Suppressor macrophage treated with lipopolysaccharide for 4 hours (primary cell): Measurements from ENCODE around the gene GSK3A.
A peak's percentile ranks its signal among the peaks of the same experiment; 100 is the strongest.

Source experiments
- DNase-seq: peaks from one replicate; pipeline ENCODE4 v3.0.0-alpha.2; 2020

The GSK3A gene

DNA sequence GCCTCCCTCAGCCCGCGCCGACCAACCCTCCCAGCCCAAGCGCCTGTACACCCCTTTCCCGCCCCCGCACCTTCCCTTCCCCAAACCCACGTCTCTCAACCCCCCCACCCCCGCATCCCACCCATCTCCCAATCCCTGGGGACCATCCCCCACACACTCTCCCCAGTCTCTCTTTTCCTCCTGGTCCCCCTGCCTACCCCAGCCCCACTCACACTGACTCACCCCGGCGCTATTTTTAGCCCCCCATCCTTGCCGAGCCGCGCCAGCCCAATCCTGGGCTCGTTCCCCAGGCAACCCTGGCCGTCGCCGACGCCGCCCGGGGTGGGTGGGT, 38.4 kb upstream of the GSK3A start:
- DNase-seq = no peak

DNA sequence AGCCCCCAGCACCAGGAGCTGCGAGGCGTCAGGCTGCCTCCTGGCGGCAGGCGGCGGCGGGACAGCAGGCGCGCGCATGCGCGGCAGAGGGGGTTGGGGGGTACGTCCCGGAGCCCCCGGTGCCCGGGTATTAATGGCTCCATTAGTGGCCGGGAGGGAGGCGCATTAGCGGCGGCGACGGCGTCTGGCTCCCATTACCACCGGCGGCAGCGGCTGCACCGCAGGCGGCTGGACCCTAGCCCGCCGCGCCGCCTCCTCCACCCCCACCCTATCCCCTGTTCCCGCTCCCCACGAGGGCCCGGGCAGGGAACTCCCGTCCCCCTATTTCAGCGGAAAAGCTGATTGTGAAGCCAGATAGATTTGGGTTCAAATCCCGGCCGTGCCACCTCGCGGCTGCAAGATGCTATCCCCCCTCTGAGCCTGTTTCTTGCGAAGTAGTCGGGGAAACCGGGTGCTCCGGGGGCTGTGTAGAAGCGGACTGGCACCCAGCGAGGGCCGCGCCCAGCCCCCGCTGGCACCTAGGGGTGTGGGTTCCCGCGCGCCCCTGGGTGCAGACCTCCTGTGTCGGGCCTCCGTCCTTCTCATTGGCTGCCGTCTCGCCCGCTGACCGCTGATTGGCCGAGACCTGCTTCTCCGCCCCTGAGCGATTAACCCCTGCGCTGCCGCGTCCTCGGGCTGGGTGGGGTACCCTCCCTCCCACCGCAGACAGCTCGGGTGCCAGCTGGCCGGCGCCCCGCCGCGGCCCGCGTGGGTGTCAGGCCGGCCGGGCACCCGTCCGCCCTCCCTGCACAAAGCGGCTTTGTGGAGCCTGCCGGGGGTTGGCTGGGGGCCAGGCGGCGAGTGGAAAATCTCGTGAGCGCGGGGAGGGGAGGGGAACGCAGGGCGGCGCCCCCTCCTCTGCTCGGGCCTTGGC, 37.8 kb upstream of the GSK3A start:
- peak; percentile 79 for DNase-seq

DNA sequence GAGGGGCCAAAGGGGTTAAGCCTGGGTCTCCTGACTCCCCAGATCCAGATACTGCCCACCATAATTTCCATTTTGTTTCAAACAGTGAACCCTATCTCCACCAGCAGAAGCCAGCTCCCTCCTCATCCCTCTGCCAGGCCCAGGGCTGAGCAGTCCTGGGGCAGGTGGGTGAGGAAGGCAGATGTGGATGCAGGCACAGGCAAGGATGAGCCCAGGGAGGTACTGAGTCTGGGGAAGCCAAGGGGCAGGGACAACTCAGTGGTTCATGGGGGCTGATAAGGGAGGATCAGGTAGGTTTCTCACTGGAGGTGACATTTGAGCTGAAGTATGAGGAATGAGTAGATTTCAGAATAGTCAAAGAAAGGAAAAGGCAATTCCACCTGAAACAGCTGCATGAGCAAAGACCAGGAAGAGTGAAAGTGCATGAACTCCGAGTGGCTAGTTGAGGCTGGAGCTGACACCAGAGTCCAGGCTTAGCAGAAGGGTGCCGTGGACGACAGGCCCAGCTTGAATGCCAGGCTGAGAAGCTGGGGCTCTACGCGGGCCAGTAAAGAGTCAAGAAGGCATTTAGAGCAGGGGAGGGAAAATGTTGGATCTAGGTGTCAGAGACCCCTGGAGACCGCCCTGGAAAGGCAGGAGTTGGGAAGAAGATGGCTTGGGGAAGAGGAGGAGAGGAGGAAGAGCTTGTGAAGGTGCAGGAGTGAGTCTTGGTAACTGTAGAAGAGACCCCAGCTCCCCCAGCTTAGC, 36.9 kb upstream of the GSK3A start:
- DNase-seq = no peak

DNA sequence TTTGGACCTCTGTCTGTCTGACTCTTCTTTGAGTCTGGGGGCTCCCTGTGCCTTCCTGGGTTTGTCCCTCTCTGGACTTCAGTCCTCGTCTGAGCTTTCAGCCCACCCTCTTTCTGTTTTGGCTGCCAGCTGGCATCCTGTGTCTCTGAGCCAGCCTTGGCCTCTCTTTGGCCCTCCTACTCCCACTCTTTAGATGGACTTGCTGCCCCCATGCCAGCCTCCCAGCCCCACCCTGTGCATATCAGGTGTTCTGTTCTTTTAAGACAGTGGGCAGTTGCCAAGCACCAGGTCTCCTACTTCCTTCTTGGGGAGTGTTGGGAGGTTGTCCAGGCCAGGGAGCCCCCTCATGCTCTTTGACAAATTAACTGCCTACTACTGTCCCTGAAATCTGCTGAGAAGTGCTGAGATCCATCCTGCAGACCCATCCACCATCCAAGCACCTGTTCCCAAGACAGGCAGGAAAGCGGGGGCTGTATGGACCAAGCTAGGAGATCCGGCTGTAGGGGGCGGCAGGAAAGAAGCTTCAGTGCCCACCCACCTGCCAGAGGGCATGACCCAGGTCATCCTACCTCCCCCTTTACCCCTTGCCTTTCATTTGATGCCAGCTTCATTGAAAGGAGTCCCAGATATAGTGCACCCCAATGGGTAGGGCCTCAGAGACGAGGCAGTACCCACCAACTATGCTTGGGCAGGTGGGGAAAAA, 36.2 kb upstream of the GSK3A start:
- no peak for DNase-seq

DNA sequence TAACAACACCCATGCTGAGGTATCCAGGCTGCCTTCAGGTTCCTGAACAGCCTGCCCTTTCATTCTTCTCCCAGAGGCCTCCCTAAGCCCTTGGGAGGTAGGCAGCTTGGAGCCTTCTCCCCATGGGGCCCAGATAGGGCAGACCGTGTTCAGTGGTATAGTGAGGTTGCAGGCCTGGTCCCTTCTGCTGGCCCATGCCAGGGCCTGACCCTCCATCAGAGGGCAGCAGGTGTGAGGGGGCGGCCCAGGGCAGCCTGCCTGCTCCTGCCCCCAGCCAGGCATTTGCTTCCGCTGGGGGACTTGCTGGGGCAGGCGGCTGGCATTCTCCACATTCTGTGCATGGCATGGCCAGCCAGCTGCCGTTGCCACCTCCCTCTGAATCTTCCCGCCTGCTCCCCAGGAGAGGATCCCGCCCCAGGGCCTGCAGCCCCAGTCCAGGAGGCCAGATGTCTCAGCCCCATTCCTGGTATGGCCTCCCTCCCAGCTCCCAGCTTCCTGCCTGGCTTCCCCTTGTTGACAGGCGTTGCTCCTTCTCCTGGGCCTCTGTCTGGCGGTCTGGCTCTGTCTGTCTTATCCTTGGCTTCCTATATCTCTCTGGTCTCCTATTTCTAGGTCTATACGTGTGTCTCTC, 35.5 kb upstream of the GSK3A start:
- DNase-seq = no peak

DNA sequence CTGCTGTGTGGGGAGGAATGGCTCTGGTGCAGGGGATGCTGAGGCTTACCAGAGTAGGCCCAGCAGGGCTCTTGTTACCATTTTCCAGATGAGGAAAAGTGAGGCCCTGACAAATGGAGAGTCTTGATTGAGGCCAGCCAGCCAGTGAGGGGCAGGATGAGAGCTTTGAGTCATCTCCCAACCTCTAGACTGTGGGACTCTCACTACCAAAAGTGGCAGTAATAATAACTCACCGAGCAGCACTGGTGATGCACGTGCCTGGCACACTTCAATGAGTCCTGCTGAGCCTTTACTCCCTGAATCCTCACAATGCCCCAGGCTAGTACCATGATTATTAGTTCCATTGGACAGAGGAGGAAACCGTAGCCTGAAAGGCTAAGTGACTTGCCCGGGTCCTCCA, 34.4 kb upstream of the GSK3A start:
- no peak for DNase-seq

DNA sequence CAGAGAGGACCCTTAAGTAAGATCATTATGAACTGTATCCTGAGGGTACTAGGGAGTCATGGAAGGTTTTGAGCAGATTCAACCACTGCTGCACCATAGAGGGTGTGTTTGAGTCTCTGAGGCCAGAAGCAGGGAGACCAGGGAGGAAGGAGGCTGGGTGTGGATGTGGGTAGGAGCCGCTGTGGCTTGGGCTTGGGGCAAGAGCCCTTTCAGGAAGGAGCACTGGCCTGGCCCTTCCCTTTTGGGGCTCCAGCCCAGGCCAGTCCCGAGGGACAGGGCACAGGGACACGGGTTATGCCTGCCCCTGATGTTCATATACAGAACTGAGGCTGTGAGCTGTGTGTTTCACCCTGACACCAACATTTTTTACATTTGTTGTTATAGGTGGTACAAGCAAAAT, 33.9 kb upstream of the GSK3A start:
- no peak for DNase-seq

DNA sequence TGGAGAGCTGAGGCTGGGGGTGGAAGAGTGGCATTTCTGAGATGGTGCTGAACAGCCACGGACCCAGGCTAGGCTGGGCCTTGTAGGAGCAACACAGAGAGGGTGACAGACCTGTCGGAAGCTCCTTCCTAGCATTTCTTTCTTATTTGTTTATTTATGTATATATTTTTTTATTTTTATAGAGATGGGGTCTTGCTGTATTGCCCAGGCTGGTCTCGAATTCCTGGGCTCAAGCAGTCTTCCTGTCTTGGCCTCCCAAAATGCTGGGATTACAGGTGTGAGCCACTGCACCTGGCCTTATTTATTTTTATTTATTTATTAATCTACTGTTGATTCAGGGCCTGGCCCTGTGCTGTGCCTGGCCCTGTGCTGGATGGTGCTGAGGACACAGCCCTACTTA, 33.1 kb upstream of the GSK3A start:
- no peak for DNase-seq

DNA sequence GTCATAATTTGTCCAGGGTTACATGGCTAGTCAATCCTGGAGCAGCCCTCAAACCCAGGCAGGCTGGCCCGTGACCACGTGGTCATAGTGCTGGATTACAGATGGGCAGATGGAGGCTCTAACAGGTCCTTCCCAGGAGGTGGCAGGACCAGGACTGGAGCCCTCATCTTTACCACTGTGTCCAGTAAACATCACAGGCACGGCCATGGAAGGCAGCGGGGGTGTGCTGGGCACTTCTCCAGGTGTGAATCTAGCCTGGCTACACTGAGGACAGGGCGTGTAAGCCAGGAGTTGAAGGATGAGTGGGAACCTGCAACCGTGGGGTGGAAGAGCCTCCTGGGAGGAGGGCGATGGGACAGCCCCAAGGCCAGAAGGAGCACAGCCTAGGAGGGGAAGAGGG, 32.7 kb upstream of the GSK3A start:
- DNase-seq = no peak

DNA sequence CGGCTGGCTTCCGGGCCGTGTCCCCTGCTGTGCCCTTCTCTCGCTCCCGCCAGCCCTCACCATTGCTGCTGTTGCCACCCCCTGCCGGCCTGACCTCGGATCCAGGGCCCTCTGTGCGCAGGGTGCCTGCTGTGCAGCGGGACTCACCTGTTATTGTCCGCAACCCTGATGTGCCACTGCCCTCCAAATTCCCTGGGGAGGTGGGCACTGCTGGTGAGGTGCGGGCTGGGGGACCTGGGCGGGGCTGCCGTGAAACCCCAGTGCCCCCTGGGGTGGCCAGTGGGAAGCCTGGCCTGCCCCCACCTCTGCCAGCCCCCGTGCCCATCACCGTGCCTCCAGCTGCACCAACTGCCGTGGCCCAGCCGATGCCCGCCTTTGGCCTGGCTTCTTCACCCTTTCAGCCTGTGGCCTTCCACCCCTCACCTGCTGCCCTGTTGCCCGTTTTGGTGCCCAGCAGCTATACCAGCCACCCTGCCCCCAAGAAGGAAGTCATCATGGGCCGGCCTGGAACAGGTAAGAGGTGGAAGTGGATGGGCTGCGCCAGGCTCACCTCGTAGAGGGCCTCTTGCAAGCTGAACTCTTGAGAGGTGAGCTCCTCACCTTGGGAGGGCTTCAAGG, 31.8 kb upstream of the GSK3A start:
- DNase-seq = no peak

DNA sequence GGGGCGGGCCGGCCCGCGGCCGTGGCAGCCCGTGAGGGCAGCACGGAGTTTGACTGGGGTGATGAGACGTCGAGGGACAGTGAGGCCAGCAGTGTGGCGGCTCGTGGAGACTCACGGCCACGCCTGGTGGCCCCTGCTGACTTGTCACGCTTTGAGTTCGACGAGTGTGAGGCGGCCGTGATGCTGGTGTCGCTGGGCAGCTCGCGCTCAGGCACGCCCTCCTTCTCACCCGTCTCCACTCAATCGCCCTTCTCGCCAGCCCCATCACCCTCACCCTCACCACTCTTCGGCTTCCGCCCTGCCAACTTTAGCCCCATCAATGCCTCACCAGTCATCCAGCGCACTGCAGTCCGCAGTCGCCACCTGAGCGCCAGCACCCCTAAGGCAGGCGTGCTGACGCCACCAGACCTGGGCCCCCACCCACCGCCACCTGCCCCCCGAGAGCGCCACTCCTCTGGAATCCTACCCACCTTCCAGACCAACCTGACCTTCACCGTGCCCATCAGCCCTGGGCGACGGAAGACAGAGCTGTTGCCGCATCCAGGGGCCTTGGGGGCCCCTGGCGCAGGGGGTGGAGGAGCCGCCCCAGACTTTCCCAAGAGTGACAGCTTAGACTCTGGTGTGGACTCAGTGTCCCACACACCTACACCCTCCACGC, 31.1 kb upstream of the GSK3A start:
- no peak for DNase-seq

DNA sequence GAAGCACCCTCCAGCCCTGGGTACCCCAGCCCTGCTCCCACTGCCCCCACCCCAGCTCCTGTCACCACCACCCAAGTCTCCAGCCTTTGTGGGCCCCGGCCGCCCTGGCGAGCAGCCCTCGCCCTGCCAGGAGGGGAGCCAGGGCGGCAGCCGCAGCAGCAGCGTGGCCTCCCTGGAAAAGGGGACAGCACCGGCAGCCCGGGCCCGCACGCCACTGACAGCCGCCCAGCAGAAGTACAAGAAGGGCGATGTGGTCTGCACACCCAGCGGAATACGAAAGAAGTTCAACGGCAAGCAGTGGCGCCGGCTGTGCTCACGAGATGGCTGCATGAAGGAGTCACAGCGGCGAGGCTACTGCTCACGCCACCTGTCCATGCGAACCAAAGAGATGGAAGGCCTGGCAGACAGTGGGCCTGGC, 30.6 kb upstream of the GSK3A start:
- DNase-seq = no peak

DNA sequence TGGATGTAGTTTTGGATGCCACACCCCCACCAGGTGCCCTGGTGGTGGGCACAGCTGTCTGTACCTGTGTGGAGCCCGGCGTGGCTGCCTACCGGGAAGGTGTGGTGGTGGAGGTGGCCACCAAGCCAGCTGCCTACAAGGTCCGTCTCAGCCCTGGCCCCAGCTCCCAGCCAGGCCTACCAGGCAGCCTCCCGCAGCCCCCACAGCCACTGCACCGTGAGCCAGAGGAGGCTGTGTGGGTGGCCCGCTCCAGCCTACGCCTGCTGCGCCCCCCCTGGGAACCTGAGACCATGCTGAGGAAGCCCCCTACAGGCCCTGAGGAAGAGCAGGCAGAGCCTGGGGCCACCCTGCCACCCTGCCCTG, 30.1 kb upstream of the GSK3A start:
- no peak for DNase-seq

DNA sequence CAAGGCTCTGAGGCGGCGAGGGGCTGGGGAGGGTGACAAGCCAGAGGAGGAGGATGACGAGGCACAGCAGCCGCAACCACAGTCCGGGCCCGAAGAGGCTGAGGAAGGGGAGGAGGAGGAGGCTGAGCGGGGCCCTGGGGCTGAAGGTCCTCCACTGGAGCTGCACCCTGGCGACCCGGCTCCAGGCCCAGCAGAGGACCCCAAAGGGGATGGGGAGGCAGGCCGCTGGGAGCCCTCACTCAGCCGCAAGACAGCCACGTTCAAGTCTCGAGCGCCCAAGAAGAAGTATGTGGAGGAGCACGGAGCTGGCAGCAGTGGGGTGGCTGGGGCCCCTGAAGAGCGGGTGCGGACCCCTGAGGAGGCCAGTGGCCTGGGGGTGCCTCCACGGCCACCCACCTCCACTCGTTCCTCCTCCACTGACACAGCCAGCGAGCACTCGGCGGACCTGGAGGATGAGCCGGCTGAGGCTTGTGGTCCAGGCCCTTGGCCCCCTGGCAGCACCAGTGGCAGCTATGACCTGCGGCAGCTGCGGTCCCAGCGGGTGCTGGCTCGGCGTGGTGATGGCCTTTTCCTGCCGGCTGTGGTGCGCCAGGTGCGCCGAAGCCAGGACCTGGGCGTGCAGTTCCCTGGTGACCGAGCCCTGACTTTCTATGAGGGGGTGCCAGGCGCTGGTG, 29.6 kb upstream of the GSK3A start:
- no peak for DNase-seq

DNA sequence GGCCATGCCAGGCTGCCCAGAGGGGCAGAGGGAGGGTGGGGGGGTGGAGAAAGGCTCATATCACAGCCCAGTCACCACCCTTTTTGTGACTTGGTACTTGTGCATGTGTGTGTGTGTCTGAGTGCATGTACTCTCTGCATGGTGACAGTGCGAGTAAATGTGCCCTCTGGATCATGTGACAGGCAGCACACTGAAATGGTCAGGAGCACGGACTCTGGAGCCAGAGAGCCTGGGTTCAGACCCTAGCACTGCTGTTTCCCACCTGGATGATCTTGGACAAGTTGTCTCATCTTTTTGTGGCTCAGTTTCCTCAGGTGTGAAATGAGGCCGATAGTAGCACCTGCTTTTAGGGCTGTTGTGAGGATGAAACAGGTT, 28.6 kb upstream of the GSK3A start:
- DNase-seq = no peak

DNA sequence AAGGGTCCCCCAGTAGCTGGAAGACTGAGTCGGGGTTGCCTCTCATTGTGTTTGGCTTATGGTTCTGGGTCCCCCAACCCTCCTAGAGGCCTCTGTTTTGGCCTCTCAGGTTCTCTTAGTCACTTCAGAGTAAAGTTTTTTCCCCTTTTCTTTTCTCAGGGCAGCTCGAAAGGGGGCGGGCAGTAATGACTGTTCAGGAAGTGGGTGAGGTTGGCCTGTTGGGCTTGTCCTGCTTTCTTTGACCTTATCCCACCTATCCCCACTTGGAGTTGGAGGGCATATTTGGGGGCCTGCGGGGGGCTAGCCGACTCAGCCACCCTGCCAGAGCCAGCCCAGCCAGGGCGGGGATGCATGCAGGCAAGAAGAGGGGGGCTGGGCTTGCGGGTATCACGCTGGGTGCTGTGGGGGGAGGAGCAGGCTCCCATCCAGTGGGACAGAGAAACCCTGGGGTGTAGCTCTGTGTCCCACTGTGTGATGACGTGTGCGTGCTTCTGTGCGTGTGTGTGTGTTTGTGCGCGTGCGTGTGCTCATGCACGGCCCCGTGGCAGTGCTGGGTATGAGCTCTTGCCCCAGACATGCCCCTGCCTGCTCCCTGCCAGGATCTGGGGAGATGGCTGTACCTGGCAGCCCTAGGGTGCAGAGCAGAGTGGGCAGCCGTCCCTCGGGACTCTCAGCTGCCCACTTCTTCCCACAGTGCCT, 28.1 kb upstream of the GSK3A start:
- peak; percentile 74 for DNase-seq

DNA sequence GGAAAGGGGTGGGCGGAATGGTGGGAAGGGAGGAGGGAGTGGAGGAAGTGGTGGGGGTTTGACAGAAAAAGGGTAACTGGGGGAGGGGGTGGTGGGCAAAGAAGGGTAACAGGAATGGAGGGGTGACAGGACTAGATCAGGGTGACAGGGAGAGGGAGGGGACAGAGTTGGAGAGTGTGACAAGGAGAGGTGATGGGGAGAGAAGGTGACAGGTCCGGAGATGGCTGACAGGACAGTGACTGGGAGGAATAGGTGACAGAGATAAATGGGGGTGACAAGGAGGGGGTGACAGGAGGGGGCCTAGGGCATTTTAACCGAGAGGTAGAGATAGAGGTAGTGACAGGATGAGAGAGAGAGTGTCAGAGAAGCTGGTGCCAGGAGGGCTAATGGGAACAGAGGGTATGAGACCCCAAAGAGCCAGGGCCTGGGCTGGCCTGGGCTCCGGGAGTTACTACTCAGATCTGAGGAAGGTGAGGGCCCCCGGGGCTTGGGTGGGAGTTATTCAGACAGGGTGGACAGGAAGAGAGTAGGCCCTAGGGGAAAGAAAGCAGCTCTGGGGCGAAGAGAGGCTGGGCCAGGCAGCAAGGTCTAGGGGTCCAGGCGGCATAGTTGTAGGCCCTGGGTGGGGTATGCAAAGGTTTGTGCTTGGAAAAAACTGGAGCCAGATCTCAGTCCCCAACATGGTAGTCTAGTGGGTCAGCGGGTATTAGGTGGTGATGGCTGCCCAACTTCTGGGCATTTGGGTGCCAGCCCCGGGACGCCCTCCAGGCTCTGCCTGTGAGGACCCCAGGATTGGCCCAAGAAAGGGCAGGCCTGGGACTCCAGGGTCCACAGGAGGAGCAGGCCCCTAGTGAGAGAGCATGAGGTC, 27.3 kb upstream of the GSK3A start:
- DNase-seq = no peak

DNA sequence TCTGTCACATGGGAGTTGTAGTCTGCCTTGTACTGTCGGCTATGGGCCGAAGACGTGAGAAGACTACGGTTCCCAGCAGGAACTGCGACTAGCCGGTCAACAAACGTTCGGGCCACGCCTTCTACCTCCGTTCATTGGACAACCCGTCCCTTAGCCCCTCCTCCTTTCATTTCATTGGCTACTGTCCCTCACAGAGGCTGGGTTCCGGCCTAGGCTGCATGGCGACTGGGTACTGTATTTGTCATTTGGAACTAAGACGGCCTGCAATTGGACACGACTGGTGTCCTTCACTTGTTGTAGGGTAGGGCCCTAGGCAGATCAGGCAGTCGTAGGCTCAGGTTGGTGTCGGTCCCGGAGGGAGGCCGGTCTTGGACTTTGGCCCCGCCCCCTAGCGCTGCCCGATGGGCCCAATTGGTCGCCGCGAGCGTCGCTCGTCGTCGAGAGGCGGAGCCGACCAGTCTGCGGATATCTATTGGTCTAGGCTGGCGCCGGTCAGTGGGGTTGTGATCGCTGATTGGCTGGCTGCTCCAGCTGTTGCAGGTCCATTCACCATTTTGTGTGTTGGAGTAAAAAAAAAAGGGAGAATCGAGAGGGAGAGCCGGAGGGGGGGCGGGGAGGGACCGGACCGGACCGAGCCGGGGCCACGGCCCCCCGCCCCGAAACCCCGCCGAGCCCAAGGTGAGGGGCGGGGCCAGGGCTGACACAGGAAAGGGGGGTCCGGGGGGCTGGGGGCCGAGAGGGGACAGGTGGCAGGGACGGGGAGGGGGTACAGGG, 26.5 kb upstream of the GSK3A start, which contains the start of gene CIC:
Gene CIC (plus strand): TSS at position 549 of the 774 bp plus-strand sequence. CDS start 2,532 bp downstream, outside the sequence.
- DNase-seq = peak; percentile 100

DNA sequence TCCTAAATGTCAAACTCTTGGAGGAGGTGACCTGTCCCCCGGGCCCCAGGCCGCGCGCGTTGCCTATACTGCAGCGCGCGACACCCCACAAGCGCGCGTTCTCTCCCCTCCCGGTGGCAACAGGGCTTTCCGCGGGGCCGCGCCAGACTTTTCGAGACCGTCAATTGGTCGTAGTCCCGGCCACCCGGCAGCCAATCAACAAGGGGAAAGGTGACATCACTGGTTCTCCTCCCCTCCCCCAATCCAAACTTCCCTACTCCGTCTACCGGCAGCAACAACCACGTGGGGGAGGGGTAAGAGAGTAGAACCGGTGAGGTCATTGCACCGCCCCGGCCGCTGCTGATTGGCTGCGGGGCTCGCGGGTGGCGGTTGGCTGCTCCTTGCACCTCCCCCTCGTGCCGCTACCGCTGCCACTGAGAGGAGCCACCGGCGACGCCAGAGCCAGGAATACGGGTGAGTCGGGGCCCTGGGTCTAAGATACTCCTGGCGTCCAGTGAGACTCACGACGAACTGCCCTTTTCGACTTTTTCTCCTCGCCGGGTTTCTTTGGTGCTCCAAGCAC, 25.8 kb upstream of the GSK3A start:
- peak; percentile 100 for DNase-seq
